K562 (cell line): ENCODE measurements around the gene HPF1. TPM values are rescaled to one million over a fixed set of nuclear protein-coding genes. Genes with fewer than 3 reads are reported as not detected.
A peak's percentile ranks its signal among the peaks of the same experiment; 100 is the strongest.

ENCODE experiments used
- CHD4 ChIP-seq: fragments of 200-600 bp; sonication (generic); IDR thresholded peaks from 3 replicates; pipeline ENCODE4 v1.6.1; 2012; ENCODE audit warnings: low read depth, mild to moderate bottlenecking, mixed read lengths, low read length, inconsistent platforms; ENCODE audit not compliant: insufficient read depth, insufficient replicate concordance, poor library complexity, severe bottlenecking
- FOXM1 ChIP-seq, 2 experiments: fragments of 450-650 bp in 1 of 2; sonication (generic) in 1 of 2; formaldehyde crosslinking in 1 of 2; IDR thresholded peaks; 2 replicates each; pipeline versions ENCODE4 v1.6.1 to v1.9.0; 2017 to 2022; ENCODE audit warnings: low read depth in 2 of 2, mild to moderate bottlenecking in 2 of 2, missing genetic modification reagents in 1 of 2, moderate library complexity in 1 of 2
- GABPA ChIP-seq: fragments of 200-800 bp; sonication (Bioruptor generic); conservative IDR thresholded peaks from 2 replicates; pipeline ENCODE4 v1.6.1; 2016; ENCODE audit warnings: low read depth, missing genetic modification characterization, missing compliant biosample characterization
- NBN ChIP-seq: fragments of 450-650 bp; IDR thresholded peaks from 2 replicates; pipeline ENCODE4 v1.6.1; 2016; ENCODE audit warnings: low read depth, mild to moderate bottlenecking
- POLR2H ChIP-seq: IDR thresholded peaks from 2 replicates; pipeline ENCODE4 v1.6.1; 2016; ENCODE audit warnings: missing genetic modification characterization, low read depth, mild to moderate bottlenecking, control low read depth, missing compliant biosample characterization, moderate library complexity
- PRDM10 ChIP-seq: fragments of 450-650 bp; IDR thresholded peaks from 2 replicates; pipeline ENCODE4 v1.6.1; 2018; ENCODE audit not compliant: partially characterized antibody
- SIN3B ChIP-seq: fragments of 450-650 bp; IDR thresholded peaks from 2 replicates; pipeline ENCODE4 v1.6.1; 2017; ENCODE audit warnings: low read depth, mild to moderate bottlenecking, moderate library complexity
- TAF1 ChIP-seq: IDR thresholded peaks from 2 replicates; pipeline ENCODE4 v1.6.1; 2011; ENCODE audit warnings: mild to moderate bottlenecking, low read length, moderate library complexity; ENCODE audit not compliant: insufficient read depth, control insufficient read depth, severe bottlenecking; ENCODE audit errors: extremely low read depth
- TAL1 ChIP-seq: fragments of 450-650 bp; IDR thresholded peaks from 2 replicates; pipeline ENCODE4 v1.6.1; 2016; ENCODE audit warnings: mild to moderate bottlenecking
- TEAD4 ChIP-seq, 2 experiments: sonication (generic) in 1 of 2; formaldehyde crosslinking in 1 of 2; IDR thresholded peaks; 2 replicates each; pipeline versions ENCODE4 v1.6.1 to v1.8.0; 2012 to 2022; ENCODE audit warnings: borderline replicate concordance in 1 of 2, inconsistent platforms in 1 of 2, low read length in 1 of 2, mild to moderate bottlenecking in 1 of 2, missing genetic modification reagents in 1 of 2
- TSC22D4 ChIP-seq: fragments of 450-650 bp; IDR thresholded peaks from 2 replicates; pipeline ENCODE4 v1.6.1; 2016; ENCODE audit warnings: missing genetic modification characterization, missing biosample characterization, control low read depth
- ZNF133 ChIP-seq: fragments of 250-450 bp; sonication (Bioruptor Pico); IDR thresholded peaks from 2 replicates; pipeline ENCODE4 v1.4.0; 2020; ENCODE audit warnings: mild to moderate bottlenecking
- ZNF140 ChIP-seq: fragments of 250-450 bp; sonication (Bioruptor Pico); IDR thresholded peaks from 2 replicates; pipeline ENCODE4 v1.8.0; 2021; ENCODE audit warnings: moderate library complexity, mild to moderate bottlenecking, inconsistent platforms
- ZNF384 ChIP-seq: IDR thresholded peaks from 2 replicates; pipeline ENCODE4 v1.6.1; 2012; ENCODE audit warnings: low read depth, low read length, improper control_type of control experiment
- polyA plus RNA-seq, 8 experiments: library from polyadenylated mRNA; depleted of rRNA in 4 of 8; stranded (reverse) in 5 of 8; unstranded in 3 of 8; fragments of >200 nt; fragmentation: Nextera tagmentation in 2 of 8; fragmentation: Illumina TruSeq in 1 of 8; extraction: Ambion mirVana in 2 of 8; extraction: Trizol in 1 of 8; gene quantifications; 2 replicates each; pipeline versions ENCODE4 v1.2.1 to v1.2.3, GENCODE V29; 2011 to 2014; ENCODE audit warnings: inconsistent platforms in 1 of 8, missing spikeins in 1 of 8
- total RNA-seq, 7 experiments: library from RNA; depleted of rRNA in 6 of 7; stranded (reverse); fragments of >200 nt in 6 of 7; fragmentation: Illumina TruSeq in 2 of 7; extraction: Trizol in 2 of 7; gene quantifications; 2 replicates each; pipeline versions ENCODE4 v1.2.1 to v1.2.3, GENCODE V29; 2011 to 2021; ENCODE audit warnings: low replicate concordance in 1 of 7
- TF ChIP-seq, protein P1 (sequence below), 3 experiments: fragments of 200-800 bp in 1 of 3; sonication (Bioruptor generic) in 1 of 3; sonication (generic) in 1 of 3; formaldehyde crosslinking in 1 of 3; IDR thresholded peaks; 2 replicates each; pipeline versions ENCODE4 v1.6.1 to v1.8.0; 2016 to 2022; ENCODE audit warnings: mild to moderate bottlenecking in 2 of 3, missing compliant biosample characterization in 2 of 3, missing genetic modification characterization in 2 of 3, missing genetic modification reagents in 1 of 3
- TF ChIP-seq, protein P2 (sequence below), 3 experiments: IDR thresholded peaks in 2 of 3; conservative IDR thresholded peaks in 1 of 3; 2 replicates each; pipeline ENCODE4 v1.5.1; 2011 to 2012; ENCODE audit warnings: low read length in 3 of 3, mild to moderate bottlenecking in 3 of 3, control low read depth in 2 of 3, improper control_type of control experiment in 1 of 3, inconsistent platforms in 1 of 3, low read depth in 1 of 3, mixed read lengths in 1 of 3, moderate library complexity in 1 of 3; ENCODE audit not compliant: insufficient read depth in 2 of 3

The HPF1 gene
- total and polyA plus RNA-seq, 9 of the 15 experiments (the other 6 are each of a cell fraction or from before 2014, with no cell fraction given), result 21.2 to 89.4 (median 35.2) TPM

GRCh38 chr4:169757575-169758184 is at the start of gene HPF1 (continued):
- no peak for TF ChIP-seq POLR2H (tag)
- TF ChIP-seq ZNF133 (CRISPR knock-in tag), result no peak
- TF ChIP-seq ZNF140 (CRISPR knock-in tag), result no peak
- TF ChIP-seq, protein P1, sequence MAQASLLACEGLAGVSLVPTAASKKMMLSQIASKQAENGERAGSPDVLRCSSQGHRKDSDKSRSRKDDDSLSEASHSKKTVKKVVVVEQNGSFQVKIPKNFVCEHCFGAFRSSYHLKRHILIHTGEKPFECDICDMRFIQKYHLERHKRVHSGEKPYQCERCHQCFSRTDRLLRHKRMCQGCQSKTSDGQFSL (CRISPR knock-in tag; IDR thresholded peaks at IDR 0.05), result no peak
- TF ChIP-seq, protein P1 (tag; IDR thresholded peaks at IDR 0.05), result peak in 1 of 2 experiments; percentile 28; a peak in 1 of 4 replicates
- no peak for TF ChIP-seq ZNF384
- no peak for TF ChIP-seq NBN
- 0 out of 2 replicates have a peak, but pooled peaks have one; percentile 8 for TF ChIP-seq TEAD4 (IDR thresholded peaks at IDR 0.05; ENCODE audit: low read length)
- TF ChIP-seq TEAD4 (CRISPR knock-in tag; IDR thresholded peaks at IDR 0.05; ENCODE audit: borderline replicate concordance), result no peak
- TF ChIP-seq FOXM1 (IDR thresholded peaks at IDR 0.05; ENCODE audit: low read depth), result no peak
- TF ChIP-seq FOXM1 (CRISPR knock-in tag; IDR thresholded peaks at IDR 0.05; ENCODE audit: low read depth), result no peak
- TF ChIP-seq PRDM10, result no peak
- peak; percentile 71 for TF ChIP-seq TAF1
- TF ChIP-seq TAL1, result no peak
- TF ChIP-seq, protein P2, sequence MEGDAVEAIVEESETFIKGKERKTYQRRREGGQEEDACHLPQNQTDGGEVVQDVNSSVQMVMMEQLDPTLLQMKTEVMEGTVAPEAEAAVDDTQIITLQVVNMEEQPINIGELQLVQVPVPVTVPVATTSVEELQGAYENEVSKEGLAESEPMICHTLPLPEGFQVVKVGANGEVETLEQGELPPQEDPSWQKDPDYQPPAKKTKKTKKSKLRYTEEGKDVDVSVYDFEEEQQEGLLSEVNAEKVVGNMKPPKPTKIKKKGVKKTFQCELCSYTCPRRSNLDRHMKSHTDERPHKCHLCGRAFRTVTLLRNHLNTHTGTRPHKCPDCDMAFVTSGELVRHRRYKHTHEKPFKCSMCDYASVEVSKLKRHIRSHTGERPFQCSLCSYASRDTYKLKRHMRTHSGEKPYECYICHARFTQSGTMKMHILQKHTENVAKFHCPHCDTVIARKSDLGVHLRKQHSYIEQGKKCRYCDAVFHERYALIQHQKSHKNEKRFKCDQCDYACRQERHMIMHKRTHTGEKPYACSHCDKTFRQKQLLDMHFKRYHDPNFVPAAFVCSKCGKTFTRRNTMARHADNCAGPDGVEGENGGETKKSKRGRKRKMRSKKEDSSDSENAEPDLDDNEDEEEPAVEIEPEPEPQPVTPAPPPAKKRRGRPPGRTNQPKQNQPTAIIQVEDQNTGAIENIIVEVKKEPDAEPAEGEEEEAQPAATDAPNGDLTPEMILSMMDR (IDR thresholded peaks at IDR 0.05 in 2 of 3, conservative IDR thresholded peaks at IDR 0.05 in 1 of 3; ENCODE audit: insufficient read depth in 2 of 3, low read depth in 1 of 3, low read length in 3 of 3), result 0 out of 6 replicates have a peak, but pooled peaks of 2 of the 3 experiments have one; percentile 8 to 11
- TF ChIP-seq CHD4, result no peak
- TF ChIP-seq TSC22D4 (tag), result no peak
- peak; percentile 94 for TF ChIP-seq GABPA (tag)
- no peak for TF ChIP-seq SIN3B
